ENCODE results near the gene VIL1. TPM values are rescaled to one million over a fixed set of nuclear protein-coding genes. Genes with fewer than 3 reads are reported as not detected.

Gene VIL1
- total and polyA plus RNA-seq, 2 of the 13 experiments (the other 11 are each of a cell fraction or from before 2014, with no cell fraction given) = 287 to 301 TPM

DNA sequence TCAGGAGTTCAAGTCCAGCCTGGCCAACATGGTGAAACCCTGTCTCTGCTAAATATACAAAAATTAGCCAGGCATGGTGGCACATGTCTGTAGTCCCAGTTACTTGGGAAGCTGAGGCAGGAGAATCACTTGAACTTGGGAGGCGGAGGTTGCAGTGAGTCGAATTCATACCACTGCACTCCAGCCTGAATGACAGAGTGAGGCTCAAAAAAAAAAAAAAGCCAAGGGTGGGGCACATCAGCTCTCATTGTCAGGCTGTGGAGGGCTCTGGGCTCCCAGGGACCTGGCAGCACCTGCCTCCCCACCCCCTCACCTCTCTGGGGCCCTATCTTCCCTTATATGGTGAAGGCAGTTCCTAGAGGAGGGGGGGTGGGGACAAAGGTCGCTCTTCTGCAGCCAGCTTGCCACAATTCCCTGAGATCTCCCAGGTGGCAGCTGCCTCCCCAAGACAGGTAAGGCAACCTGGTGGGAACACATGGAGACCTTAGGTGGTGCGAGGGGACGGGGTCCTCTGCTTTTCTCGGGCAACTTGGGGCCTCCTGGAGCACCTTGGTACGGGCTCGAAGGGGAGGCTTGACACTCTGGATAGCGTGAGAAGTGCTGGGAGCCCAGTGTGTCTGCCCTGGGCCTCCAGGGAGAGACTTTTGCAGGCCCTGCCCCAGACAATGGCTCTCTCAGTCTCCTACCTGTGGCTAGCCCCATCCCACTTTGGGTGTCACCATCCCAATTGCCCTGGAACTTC lies at the start of gene VIL1 (continued):
- TF ChIP-seq, protein P1, sequence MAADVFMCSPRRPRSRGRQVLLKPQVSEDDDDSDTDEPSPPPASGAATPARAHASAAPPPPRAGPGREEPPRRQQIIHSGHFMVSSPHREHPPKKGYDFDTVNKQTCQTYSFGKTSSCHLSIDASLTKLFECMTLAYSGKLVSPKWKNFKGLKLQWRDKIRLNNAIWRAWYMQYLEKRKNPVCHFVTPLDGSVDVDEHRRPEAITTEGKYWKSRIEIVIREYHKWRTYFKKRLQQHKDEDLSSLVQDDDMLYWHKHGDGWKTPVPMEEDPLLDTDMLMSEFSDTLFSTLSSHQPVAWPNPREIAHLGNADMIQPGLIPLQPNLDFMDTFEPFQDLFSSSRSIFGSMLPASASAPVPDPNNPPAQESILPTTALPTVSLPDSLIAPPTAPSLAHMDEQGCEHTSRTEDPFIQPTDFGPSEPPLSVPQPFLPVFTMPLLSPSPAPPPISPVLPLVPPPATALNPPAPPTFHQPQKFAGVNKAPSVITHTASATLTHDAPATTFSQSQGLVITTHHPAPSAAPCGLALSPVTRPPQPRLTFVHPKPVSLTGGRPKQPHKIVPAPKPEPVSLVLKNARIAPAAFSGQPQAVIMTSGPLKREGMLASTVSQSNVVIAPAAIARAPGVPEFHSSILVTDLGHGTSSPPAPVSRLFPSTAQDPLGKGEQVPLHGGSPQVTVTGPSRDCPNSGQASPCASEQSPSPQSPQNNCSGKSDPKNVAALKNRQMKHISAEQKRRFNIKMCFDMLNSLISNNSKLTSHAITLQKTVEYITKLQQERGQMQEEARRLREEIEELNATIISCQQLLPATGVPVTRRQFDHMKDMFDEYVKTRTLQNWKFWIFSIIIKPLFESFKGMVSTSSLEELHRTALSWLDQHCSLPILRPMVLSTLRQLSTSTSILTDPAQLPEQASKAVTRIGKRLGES (CRISPR knock-in tag; IDR thresholded peaks at IDR 0.05; ENCODE audit: borderline replicate concordance) = no peak
- TF ChIP-seq THYN1 (CRISPR knock-in tag; IDR thresholded peaks at IDR 0.05; ENCODE audit: borderline replicate concordance, low read depth) = no peak
- TF ChIP-seq MED8 (CRISPR knock-in tag; IDR thresholded peaks at IDR 0.05; ENCODE audit: insufficient replicate concordance) = peak; percentile 89
- TF ChIP-seq, protein P2, sequence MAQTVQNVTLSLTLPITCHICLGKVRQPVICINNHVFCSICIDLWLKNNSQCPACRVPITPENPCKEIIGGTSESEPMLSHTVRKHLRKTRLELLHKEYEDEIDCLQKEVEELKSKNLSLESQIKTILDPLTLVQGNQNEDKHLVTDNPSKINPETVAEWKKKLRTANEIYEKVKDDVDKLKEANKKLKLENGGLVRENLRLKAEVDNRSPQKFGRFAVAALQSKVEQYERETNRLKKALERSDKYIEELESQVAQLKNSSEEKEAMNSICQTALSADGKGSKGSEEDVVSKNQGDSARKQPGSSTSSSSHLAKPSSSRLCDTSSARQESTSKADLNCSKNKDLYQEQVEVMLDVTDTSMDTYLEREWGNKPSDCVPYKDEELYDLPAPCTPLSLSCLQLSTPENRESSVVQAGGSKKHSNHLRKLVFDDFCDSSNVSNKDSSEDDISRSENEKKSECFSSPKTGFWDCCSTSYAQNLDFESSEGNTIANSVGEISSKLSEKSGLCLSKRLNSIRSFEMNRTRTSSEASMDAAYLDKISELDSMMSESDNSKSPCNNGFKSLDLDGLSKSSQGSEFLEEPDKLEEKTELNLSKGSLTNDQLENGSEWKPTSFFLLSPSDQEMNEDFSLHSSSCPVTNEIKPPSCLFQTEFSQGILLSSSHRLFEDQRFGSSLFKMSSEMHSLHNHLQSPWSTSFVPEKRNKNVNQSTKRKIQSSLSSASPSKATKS (CRISPR knock-in tag; IDR thresholded peaks at IDR 0.05) = no peak
- no peak for TF ChIP-seq ZNF75D (CRISPR knock-in tag; IDR thresholded peaks at IDR 0.05; ENCODE audit: borderline replicate concordance)
- no peak for TF ChIP-seq ZNF354B (CRISPR knock-in tag; IDR thresholded peaks at IDR 0.05)
- peak; percentile 74; the same call in 1 of the 2 replicates for TF ChIP-seq ISL2 (CRISPR knock-in tag; IDR thresholded peaks at IDR 0.05)
- TF ChIP-seq ZFP41 (CRISPR knock-in tag; IDR thresholded peaks at IDR 0.05; ENCODE audit: borderline replicate concordance) = no peak; the same call in 1 of the 2 replicates
- TF ChIP-seq ZNF225 (CRISPR knock-in tag; IDR thresholded peaks at IDR 0.05) = no peak
- TF ChIP-seq, protein P3, sequence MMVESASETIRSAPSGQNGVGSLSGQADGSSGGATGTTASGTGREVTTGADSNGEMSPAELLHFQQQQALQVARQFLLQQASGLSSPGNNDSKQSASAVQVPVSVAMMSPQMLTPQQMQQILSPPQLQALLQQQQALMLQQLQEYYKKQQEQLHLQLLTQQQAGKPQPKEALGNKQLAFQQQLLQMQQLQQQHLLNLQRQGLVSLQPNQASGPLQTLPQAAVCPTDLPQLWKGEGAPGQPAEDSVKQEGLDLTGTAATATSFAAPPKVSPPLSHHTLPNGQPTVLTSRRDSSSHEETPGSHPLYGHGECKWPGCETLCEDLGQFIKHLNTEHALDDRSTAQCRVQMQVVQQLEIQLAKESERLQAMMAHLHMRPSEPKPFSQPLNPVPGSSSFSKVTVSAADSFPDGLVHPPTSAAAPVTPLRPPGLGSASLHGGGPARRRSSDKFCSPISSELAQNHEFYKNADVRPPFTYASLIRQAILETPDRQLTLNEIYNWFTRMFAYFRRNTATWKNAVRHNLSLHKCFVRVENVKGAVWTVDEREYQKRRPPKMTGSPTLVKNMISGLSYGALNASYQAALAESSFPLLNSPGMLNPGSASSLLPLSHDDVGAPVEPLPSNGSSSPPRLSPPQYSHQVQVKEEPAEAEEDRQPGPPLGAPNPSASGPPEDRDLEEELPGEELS (CRISPR knock-in tag; IDR thresholded peaks at IDR 0.05) = peak; percentile 80
- no peak for TF ChIP-seq ZKSCAN1 (IDR thresholded peaks at IDR 0.05; ENCODE audit: low read length)
- no peak for TF ChIP-seq SOX6 (IDR thresholded peaks at IDR 0.05)
- peak; percentile 84 for TF ChIP-seq SOX6 (CRISPR knock-in tag; IDR thresholded peaks at IDR 0.05)
- TF ChIP-seq, protein P4, sequence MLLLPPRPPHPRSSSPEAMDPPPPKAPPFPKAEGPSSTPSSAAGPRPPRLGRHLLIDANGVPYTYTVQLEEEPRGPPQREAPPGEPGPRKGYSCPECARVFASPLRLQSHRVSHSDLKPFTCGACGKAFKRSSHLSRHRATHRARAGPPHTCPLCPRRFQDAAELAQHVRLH (CRISPR knock-in tag; IDR thresholded peaks at IDR 0.05; ENCODE audit: borderline replicate concordance, low read depth) = peak; percentile 94
- no peak for TF ChIP-seq ZNF782 (CRISPR knock-in tag; IDR thresholded peaks at IDR 0.05; ENCODE audit: borderline replicate concordance)
- peak; percentile 74 for TF ChIP-seq XRCC5 (optimal IDR thresholded peaks at IDR 0.05; ENCODE audit: low read length)
- TF ChIP-seq TAF1 (CRISPR knock-in tag; IDR thresholded peaks at IDR 0.05) = peak; percentile 87; the same call in 1 of the 2 replicates
- no peak; the same call in 1 of the 2 replicates for TF ChIP-seq NFKB2 (CRISPR knock-in tag; IDR thresholded peaks at IDR 0.05; ENCODE audit: borderline replicate concordance)
- no peak for TF ChIP-seq ZMYM3 (CRISPR knock-in tag; IDR thresholded peaks at IDR 0.05)
- TF ChIP-seq ZBTB7B (CRISPR knock-in tag; IDR thresholded peaks at IDR 0.05) = peak; percentile 73
- TF ChIP-seq AKAP8 (CRISPR knock-in tag; IDR thresholded peaks at IDR 0.05) = 0 out of 2 replicates have a peak, but pooled peaks have one; percentile 22
- peak; percentile 74; the same call in 1 of the 2 replicates for TF ChIP-seq ZNF598 (CRISPR knock-in tag; IDR thresholded peaks at IDR 0.05; ENCODE audit: borderline replicate concordance)

Measured in HepG2 (cell line).